ENCODE measurements around the gene NPC1.

GRCh38 chr18:23542461-23542860 is 43.8 kb downstream of the NPC1 start:
- TF ChIP-seq, protein P1, sequence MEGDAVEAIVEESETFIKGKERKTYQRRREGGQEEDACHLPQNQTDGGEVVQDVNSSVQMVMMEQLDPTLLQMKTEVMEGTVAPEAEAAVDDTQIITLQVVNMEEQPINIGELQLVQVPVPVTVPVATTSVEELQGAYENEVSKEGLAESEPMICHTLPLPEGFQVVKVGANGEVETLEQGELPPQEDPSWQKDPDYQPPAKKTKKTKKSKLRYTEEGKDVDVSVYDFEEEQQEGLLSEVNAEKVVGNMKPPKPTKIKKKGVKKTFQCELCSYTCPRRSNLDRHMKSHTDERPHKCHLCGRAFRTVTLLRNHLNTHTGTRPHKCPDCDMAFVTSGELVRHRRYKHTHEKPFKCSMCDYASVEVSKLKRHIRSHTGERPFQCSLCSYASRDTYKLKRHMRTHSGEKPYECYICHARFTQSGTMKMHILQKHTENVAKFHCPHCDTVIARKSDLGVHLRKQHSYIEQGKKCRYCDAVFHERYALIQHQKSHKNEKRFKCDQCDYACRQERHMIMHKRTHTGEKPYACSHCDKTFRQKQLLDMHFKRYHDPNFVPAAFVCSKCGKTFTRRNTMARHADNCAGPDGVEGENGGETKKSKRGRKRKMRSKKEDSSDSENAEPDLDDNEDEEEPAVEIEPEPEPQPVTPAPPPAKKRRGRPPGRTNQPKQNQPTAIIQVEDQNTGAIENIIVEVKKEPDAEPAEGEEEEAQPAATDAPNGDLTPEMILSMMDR (IDR thresholded peaks at IDR 0.05): no peak
- TF ChIP-seq POLR2A (IDR thresholded peaks at IDR 0.05): no peak

Measured in body of pancreas (tissue), 4 donors.